ENCODE data around the gene ADGRD1.

The ADGRD1 gene

DNA sequence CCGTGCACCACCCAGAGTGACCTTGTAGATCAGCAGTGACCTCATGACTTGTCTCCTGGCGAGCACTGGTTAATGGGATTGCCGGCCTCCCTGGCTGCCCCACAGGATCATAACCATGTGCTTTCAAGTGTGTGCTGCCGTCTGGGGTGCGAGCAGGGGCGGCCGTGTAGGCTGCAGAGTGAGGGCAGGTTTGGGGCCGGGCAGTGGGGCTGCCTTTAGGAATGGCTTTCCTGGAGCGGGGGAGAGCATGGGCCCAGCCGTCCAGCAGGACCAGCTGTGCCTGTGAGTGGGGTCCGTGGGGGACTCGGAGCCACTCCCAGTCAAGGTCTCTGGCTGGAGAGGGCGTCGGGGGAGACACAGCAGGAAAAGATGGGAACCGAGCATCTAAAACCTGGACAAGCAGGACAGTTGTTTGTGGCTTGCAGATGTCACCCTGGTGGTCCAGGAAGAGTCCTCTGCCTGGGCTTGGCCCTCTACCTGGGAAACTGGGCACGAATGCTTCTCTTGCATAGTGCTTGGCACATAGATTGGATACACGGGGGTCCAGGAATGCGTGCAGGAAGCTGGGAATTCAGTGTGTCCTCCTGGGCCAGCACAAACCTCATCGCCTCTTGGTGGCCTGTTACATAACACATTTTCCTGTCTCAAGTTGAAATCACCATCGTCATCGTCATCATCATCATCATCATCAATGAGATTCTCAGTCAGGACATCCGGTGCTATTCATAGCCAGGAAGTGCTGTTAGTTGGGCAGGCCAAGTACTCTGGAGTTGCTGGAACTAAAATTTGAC lies 96.0 kb downstream of the ADGRD1 start:
- in situ Hi-C loops (cut with MboI; ENCODE audit: low pct_unique_long_range_greater_than_20kb, low sequenced_read_pairs, unreplicated experiment), result no loop called here
- no peak for TF ChIP-seq CTCF (IDR thresholded peaks at IDR 0.05; ENCODE audit: extremely low read depth, insufficient read depth, missing control alignments)
- DNase-seq (ENCODE audit: low spot score), result no peak

GRCh38 chr12:131050463-131051154 lies 96.9 kb downstream of the ADGRD1 start:
- in situ Hi-C loops (cut with MboI; ENCODE audit: low pct_unique_long_range_greater_than_20kb, low sequenced_read_pairs, unreplicated experiment), result no loop called here
- no peak for TF ChIP-seq CTCF (IDR thresholded peaks at IDR 0.05; ENCODE audit: extremely low read depth, insufficient read depth, missing control alignments)
- DNase-seq (ENCODE audit: low spot score), result no peak

DNA sequence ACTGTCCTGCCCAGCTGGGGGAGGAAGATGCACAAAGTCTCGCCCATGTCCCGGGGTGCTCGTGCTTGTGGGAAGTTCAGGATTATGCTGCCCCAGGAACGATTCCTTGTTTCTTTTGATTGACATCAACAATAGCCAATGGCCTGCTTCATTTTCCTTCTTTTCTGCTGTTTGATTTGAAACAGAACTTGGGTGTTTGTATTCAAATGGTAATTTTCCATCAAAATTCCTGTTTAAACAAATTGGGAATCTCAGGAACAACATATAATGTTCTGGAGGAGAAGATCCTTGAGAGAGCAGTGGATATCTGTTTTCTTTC lies 97.4 kb downstream of the ADGRD1 start:
- DNase-seq (ENCODE audit: low spot score), result no peak
- in situ Hi-C loops (cut with MboI; ENCODE audit: low pct_unique_long_range_greater_than_20kb, low sequenced_read_pairs, unreplicated experiment), result no loop called here
- TF ChIP-seq CTCF (IDR thresholded peaks at IDR 0.05; ENCODE audit: extremely low read depth, insufficient read depth, missing control alignments), result no peak

DNA sequence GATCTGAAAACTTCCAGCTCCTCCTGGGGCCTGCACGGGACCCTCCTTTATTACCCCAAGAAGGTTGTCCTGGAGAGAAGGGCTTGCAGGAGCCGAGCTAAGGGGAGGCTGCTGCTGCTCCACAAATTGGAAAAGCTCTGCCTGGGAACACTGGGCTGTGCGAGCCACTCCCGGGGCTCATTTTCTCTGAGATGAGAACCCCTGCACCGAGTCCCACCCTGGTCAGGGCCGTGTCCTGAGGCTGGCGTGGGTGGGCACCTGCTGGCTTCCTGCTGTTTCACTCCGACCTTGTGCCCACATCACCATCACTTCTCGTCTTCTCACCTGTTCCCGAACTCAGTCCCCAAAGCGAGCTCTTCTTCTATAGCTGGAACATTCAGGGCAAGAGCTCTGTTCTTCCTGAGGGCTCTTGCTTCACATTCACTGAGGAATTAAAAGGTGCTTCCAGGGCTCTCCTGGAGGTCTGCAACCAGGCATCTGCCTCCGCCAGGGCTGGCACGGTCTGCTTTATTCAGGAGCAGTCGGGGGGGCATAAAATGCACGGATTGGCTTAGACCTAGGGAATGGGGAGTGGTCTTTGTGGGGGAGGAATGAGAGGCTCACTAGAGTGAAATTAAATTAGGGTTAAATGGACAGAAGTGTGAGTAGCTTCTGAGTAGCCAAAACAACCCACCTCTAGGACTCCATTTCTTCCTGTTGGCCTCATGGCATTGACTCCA lies 98.5 kb downstream of the ADGRD1 start:
- in situ Hi-C loops (cut with MboI; ENCODE audit: low pct_unique_long_range_greater_than_20kb, low sequenced_read_pairs, unreplicated experiment), result no loop called here
- no peak for TF ChIP-seq CTCF (IDR thresholded peaks at IDR 0.05; ENCODE audit: extremely low read depth, insufficient read depth, missing control alignments)
- DNase-seq (ENCODE audit: low spot score), result no peak

- in situ Hi-C loops (cut with MboI; ENCODE audit: low pct_unique_long_range_greater_than_20kb, low sequenced_read_pairs, unreplicated experiment), result no loop called here
- TF ChIP-seq CTCF (IDR thresholded peaks at IDR 0.05; ENCODE audit: extremely low read depth, insufficient read depth, missing control alignments), result no peak
- no peak for DNase-seq (ENCODE audit: low spot score)
Measured at GRCh38 chr12:131052929-131053328, 99.2 kb downstream of the ADGRD1 start.

GRCh38 chr12:131053567-131053966 lies 99.9 kb downstream of the ADGRD1 start:
- in situ Hi-C loops (cut with MboI; ENCODE audit: low pct_unique_long_range_greater_than_20kb, low sequenced_read_pairs, unreplicated experiment), result no loop called here
- no peak for TF ChIP-seq CTCF (IDR thresholded peaks at IDR 0.05; ENCODE audit: extremely low read depth, insufficient read depth, missing control alignments)

More at GRCh38 chr12:131053567-131053966, 99.9 kb downstream of the ADGRD1 start:
- DNase-seq (ENCODE audit: low spot score), result no peak

All from GM13977 (cell line).